Esophagus muscularis mucosa (tissue), 4 donors: ENCODE results near the gene STIMATE. TPM values are rescaled to one million over a fixed set of nuclear protein-coding genes. Genes with fewer than 3 reads are reported as not detected.

Experiments used
- DNase-seq: peaks from one replicate; pipeline ENCODE4 v3.0.0-alpha.2; 2017; ENCODE audit errors: extremely low spot score
- H3K27ac ChIP-seq, 4 donors: fragments of 200-600 bp; sonication (generic); replicated peaks in 1 of 4; 1 replicate in 3 of 4; 2 replicates in 1 of 4; pipeline ENCODE4 v1.5.1; 2016 to 2019; ENCODE audit warnings: mild to moderate bottlenecking in 1 of 4
- H3K27me3 ChIP-seq, 4 donors: fragments of 200-600 bp; sonication (generic); one replicate each; pipeline versions ENCODE4 v1.5.1 to v1.6.0; 2016 to 2019
- H3K36me3 ChIP-seq, 4 donors: fragments of 200-600 bp; sonication (generic); one replicate each; pipeline ENCODE4 v1.5.1; 2016 to 2019
- H3K4me1 ChIP-seq, 4 donors: fragments of 200-600 bp; sonication (generic); one replicate each; pipeline ENCODE4 v1.5.1; 2016 to 2019
- H3K4me3 ChIP-seq, 4 donors: fragments of 200-600 bp; sonication (generic); 1 replicate in 2 of 4; 2 replicates in 2 of 4; pipeline ENCODE4 v1.5.1; 2016 to 2019; ENCODE audit warnings: mild to moderate bottlenecking in 4 of 4, moderate library complexity in 1 of 4
- H3K9me3 ChIP-seq, 4 donors: fragments of 200-600 bp; sonication (generic); 1 replicate in 3 of 4; 2 replicates in 1 of 4; pipeline ENCODE4 v1.5.1; 2016 to 2019
- CTCF ChIP-seq, 3 experiments: fragments of 200-600 bp in 2 of 3; fragments of 450-650 bp in 1 of 3; sonication (generic) in 2 of 3; IDR thresholded peaks; one replicate each; pipeline ENCODE4 v1.5.1; 2017 to 2019; ENCODE audit warnings: antibody characterized with exemption in 3 of 3, mild to moderate bottlenecking in 2 of 3, moderate library complexity in 1 of 3
- EP300 ChIP-seq: sonication (generic); formaldehyde crosslinking; IDR thresholded peaks from one replicate; pipeline ENCODE4 v1.6.1; 2017; ENCODE audit warnings: antibody characterized with exemption
- POLR2A ChIP-seq: fragments of 450-650 bp; IDR thresholded peaks from one replicate; pipeline ENCODE4 v1.6.1; 2017; ENCODE audit warnings: antibody characterized with exemption, moderate library complexity, mild to moderate bottlenecking, low read depth
- POLR2AphosphoS5 ChIP-seq, 2 donors: sonication (generic); formaldehyde crosslinking; IDR thresholded peaks; one replicate each; pipeline ENCODE4 v1.6.1; 2017; ENCODE audit warnings: antibody characterized with exemption in 2 of 2
- WGBS: methylation state at CpG from one replicate; pipeline ENCODE4 v1.1.5; 2018; 5-methylcytosine and 5-hydroxymethylcytosine counted together
- intact Hi-C: fragments of 100-400 bp; cut with DNase I; formaldehyde crosslinking; loops from one replicate; pipeline ENCODE4 v1.15.1; 2023
- total RNA-seq, 4 donors: library from RNA; depleted of rRNA; stranded (reverse); fragments of >200 nt; gene quantifications; one replicate each; pipeline versions ENCODE4 v1.1.0 to v1.2.1, GENCODE V29; 2016

Gene STIMATE
- total RNA-seq, 4 donors from 2014 or later, result 10.4 to 23.6 (median 14.7) TPM

- Histone ChIP-seq H3K9me3 (no peaks in the 10 kb centered on the region), H3K36me3 (no peaks in the 10 kb centered on the region), H3K27me3 (no peaks in the 10 kb centered on the region), H3K27ac (peak overlapping the region; percentile 69 to 85 (median 76)), H3K4me3 (peak overlapping the region; percentile 73 to 90 (median 78)), H3K4me1 (peaks cover 38 to 60% (median 58%) of the 10 kb centered on the region in 4 donors)
- intact Hi-C loops, result loop anchor here (10.0 kb wide), 1 partner anchor 122 kb away; the partner anchor contains the start of genes ITIH1 and NEK4
- 5% methylated on average over 9 of the region's 9 CpGs for WGBS
- no peak for DNase-seq
- no peak for TF ChIP-seq POLR2A
Measured at GRCh38 chr3:52896613-52897012, 735 bp downstream of the STIMATE start.

- no peak for TF ChIP-seq POLR2AphosphoS5 (IDR thresholded peaks at IDR 0.05)
- Histone ChIP-seq H3K4me3 (peak overlapping the region; percentile 73 to 90 (median 78)), H3K27ac (peak overlapping the region; percentile 69 to 85 (median 76)), H3K9me3 (no peaks in the 10 kb centered on the region), H3K36me3 (peaks cover 0 to 3% (median 0%) of the 10 kb centered on the region in 4 donors), H3K27me3 (no peaks in the 10 kb centered on the region), H3K4me1 (peaks cover 43 to 65% (median 61%) of the 10 kb centered on the region in 4 donors)
- no peak for DNase-seq
- 25% methylated on average over 3 of the region's 3 CpGs for WGBS
- intact Hi-C loops, result loop anchor here (10.0 kb wide), 1 partner anchor 121 kb away; the partner anchor contains the start of genes ITIH1 and NEK4
Measured at GRCh38 chr3:52896151-52896550, 1.2 kb downstream of the STIMATE start.

- intact Hi-C loops, result loop anchor here (10.0 kb wide), 1 partner anchor 121 kb away; the partner anchor contains the start of genes ITIH1 and NEK4
- DNase-seq, result no peak
- Histone ChIP-seq H3K36me3 (peaks cover 0 to 4% (median 0%) of the 10 kb centered on the region in 4 donors), H3K4me3 (no peak overlapping the region), H3K27me3 (no peaks in the 10 kb centered on the region), H3K27ac (peak overlapping the region in 2 of 4 donors; percentile 53 to 85), H3K4me1 (peaks cover 44 to 66% (median 61%) of the 10 kb centered on the region in 4 donors), H3K9me3 (no peaks in the 10 kb centered on the region)
- TF ChIP-seq EP300 (no peak), POLR2A (no peak), POLR2AphosphoS5 (IDR thresholded peaks at IDR 0.05) (no peak), CTCF (IDR thresholded peaks at IDR 0.05) (no peak)
- WGBS, result 62% methylated on average over 5 of the region's 5 CpGs
Measured at GRCh38 chr3:52895418-52895817, 1.9 kb downstream of the STIMATE start.

- no peak for DNase-seq
- peaks cover 44 to 66% (median 61%) of the 10 kb centered on the region in 4 donors for H3K4me1 ChIP-seq
- H3K4me3 ChIP-seq, result no peak overlapping the region
- intact Hi-C loops, result loop anchor here (5.0 to 10.0 kb wide), 2 partner anchors 47 to 120 kb away; partner anchors contain the start of genes ITIH1 and NEK4
- no peaks in the 10 kb centered on the region for H3K27me3 ChIP-seq
- H3K9me3 ChIP-seq, result no peaks in the 10 kb centered on the region
- no peak for TF ChIP-seq CTCF (IDR thresholded peaks at IDR 0.05)
- TF ChIP-seq POLR2AphosphoS5 (IDR thresholded peaks at IDR 0.05), result no peak
- no peak for TF ChIP-seq EP300
- no peak for TF ChIP-seq POLR2A
- peaks cover 0 to 4% (median 0%) of the 10 kb centered on the region in 4 donors for H3K36me3 ChIP-seq
- peak overlapping the region in 1 of 4 donors; percentile 53 for H3K27ac ChIP-seq
- WGBS, result 82% methylated on average over 10 of the region's 10 CpGs
Measured at GRCh38 chr3:52894756-52895155, 2.6 kb downstream of the STIMATE start.

- H3K4me1 ChIP-seq, result peaks cover 44 to 66% (median 61%) of the 10 kb centered on the region in 4 donors
- TF ChIP-seq POLR2A (no peak), POLR2AphosphoS5 (IDR thresholded peaks at IDR 0.05) (no peak), EP300 (no peak), CTCF (IDR thresholded peaks at IDR 0.05) (no peak)
- H3K9me3 ChIP-seq, result no peaks in the 10 kb centered on the region
- no peaks in the 10 kb centered on the region for H3K27me3 ChIP-seq
- peak overlapping the region in 3 of 4 donors; percentile 28 to 70 (median 53) for H3K27ac ChIP-seq
- H3K4me3 ChIP-seq, result no peak overlapping the region
- no peak for DNase-seq
- intact Hi-C loops, result loop anchor here (5.0 to 10.0 kb wide), 2 partner anchors 46 to 119 kb away; partner anchors contain the start of genes ITIH1 and NEK4
- 37% methylated on average over 4 of the region's 4 CpGs for WGBS
- peaks cover 0 to 4% (median 0%) of the 10 kb centered on the region in 4 donors for H3K36me3 ChIP-seq
Measured at GRCh38 chr3:52893723-52894122, 3.6 kb downstream of the STIMATE start.
